Ovary (tissue), 9 donors: ENCODE measurements around the gene LPCAT1. TPM values are rescaled to one million over a fixed set of nuclear protein-coding genes. Genes with fewer than 3 reads are reported as not detected.

ENCODE experiments used
- DNase-seq, 5 donors: peaks; one replicate each; pipeline ENCODE4 v3.0.0-alpha.2; 2019 to 2020
- H3K27ac ChIP-seq, 2 donors: fragments of 200-600 bp; one replicate each; pipeline versions ENCODE4 v1.5.1 to v1.8.0; 2019 to 2022
- H3K27me3 ChIP-seq: fragments of 200-600 bp; one replicate; pipeline ENCODE4 v1.8.0; 2022
- H3K36me3 ChIP-seq: fragments of 200-600 bp; sonication (generic); one replicate; pipeline ENCODE4 v1.5.1; 2019
- H3K4me1 ChIP-seq: one replicate; pipeline ENCODE4 v1.8.1; 2013; ENCODE audit warnings: mild to moderate bottlenecking, moderate library complexity; ENCODE audit not compliant: insufficient read depth
- H3K4me3 ChIP-seq: fragments of 200-600 bp; sonication (generic); one replicate; pipeline ENCODE4 v1.5.1; 2017
- H3K9me3 ChIP-seq, 2 donors: fragments of 200-600 bp in 1 of 2; sonication (generic) in 1 of 2; one replicate each; pipeline versions ENCODE4 v1.5.1 to v1.8.1; 2013 to 2019; ENCODE audit warnings: mild to moderate bottlenecking in 1 of 2, moderate library complexity in 1 of 2
- EP300 ChIP-seq: sonication (generic); formaldehyde crosslinking; IDR thresholded peaks from one replicate; pipeline ENCODE4 v1.6.1; 2017; ENCODE audit warnings: antibody characterized with exemption
- POLR2A ChIP-seq: fragments of 450-650 bp; IDR thresholded peaks from one replicate; pipeline ENCODE4 v1.6.1; 2017; ENCODE audit warnings: antibody characterized with exemption, mild to moderate bottlenecking, moderate library complexity
- WGBS, 3 donors: extraction: QIAGEN DNeasy Blood & Tissue Kit in 1 of 3; methylation state at CpG; one replicate each; pipeline versions ENCODE4 v1.1.5 to v1.1.7; 2013 to 2017; 5-methylcytosine and 5-hydroxymethylcytosine counted together
- intact Hi-C, 4 donors: fragments of 100-400 bp; cut with DNase I; formaldehyde crosslinking; loops; one replicate each; pipeline versions ENCODE4 v1.11.0 to v1.15.1; 2022 to 2023
- polyA plus RNA-seq, 2 donors: library from polyadenylated mRNA; stranded (reverse); fragments of 200-250 nt in 1 of 2; fragments of 350-450 nt in 1 of 2; fragmentation: Illumina TruSeq in 1 of 2; extraction: RNeasy Lipid Tissue Mini Kit (QIAGEN cat#74804) in 1 of 2; gene quantifications; one replicate each; pipeline ENCODE4 v1.2.3, GENCODE V29; 2013 to 2014
- total RNA-seq, 7 donors: library from RNA; depleted of rRNA in 2 of 7; stranded (reverse); fragments of >200 nt in 2 of 7; fragmentation: NEBNext Ultra II Directional in 3 of 7; extraction: Animal tissue kit (Norgen Biotek cat#: 25700) in 3 of 7; gene quantifications; one replicate each; pipeline versions ENCODE4 v1.1.0 to v1.2.4, GENCODE V29; 2016 to 2023
- TF ChIP-seq, protein P1 (sequence below), 3 donors: fragments of 450-650 bp in 2 of 3; fragments of 200-600 bp in 1 of 3; IDR thresholded peaks; one replicate each; pipeline versions ENCODE4 v1.5.1 to v1.8.0; 2016 to 2022; ENCODE audit warnings: antibody characterized with exemption in 3 of 3, mild to moderate bottlenecking in 1 of 3
- donor health status: DM: no; HTN: no; CAD: no; lungs with moderate emphysema.
- donor health status: DM: no; HTN: no; CAD: no.
- donor health status: Bipolar disorder and iron deficiency.
- donor health status: DM: yes; HTN: yes; CAD: no.
- donor health status: DM: no; HTN: no; CAD: no.
- donor health status: DM: yes; HTN: yes; CAD: no.

LPCAT1 gene
- total and polyA plus RNA-seq, 9 donors: 13.0 to 57.1 (median 25.3) TPM

- Histone ChIP-seq H3K4me3 (no peak overlapping the region), H3K27me3 (no peaks in the 10 kb centered on the region), H3K4me1 (no peaks in the 10 kb centered on the region), H3K36me3 (no peaks in the 10 kb centered on the region), H3K27ac (no peak overlapping the region), H3K9me3 (no peaks in the 10 kb centered on the region)
- intact Hi-C loops: no loop called here
- WGBS, 3 donors: 47 to 61% (median 50%) methylated on average over 12 to 16 of the region's 16 CpGs
- TF ChIP-seq EP300: no peak
- TF ChIP-seq, protein P1, sequence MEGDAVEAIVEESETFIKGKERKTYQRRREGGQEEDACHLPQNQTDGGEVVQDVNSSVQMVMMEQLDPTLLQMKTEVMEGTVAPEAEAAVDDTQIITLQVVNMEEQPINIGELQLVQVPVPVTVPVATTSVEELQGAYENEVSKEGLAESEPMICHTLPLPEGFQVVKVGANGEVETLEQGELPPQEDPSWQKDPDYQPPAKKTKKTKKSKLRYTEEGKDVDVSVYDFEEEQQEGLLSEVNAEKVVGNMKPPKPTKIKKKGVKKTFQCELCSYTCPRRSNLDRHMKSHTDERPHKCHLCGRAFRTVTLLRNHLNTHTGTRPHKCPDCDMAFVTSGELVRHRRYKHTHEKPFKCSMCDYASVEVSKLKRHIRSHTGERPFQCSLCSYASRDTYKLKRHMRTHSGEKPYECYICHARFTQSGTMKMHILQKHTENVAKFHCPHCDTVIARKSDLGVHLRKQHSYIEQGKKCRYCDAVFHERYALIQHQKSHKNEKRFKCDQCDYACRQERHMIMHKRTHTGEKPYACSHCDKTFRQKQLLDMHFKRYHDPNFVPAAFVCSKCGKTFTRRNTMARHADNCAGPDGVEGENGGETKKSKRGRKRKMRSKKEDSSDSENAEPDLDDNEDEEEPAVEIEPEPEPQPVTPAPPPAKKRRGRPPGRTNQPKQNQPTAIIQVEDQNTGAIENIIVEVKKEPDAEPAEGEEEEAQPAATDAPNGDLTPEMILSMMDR (IDR thresholded peaks at IDR 0.05): no peak
- no peak for TF ChIP-seq POLR2A
- peak in 1 of 5 donors; percentile 26 for DNase-seq
Measured at GRCh38 chr5:1446602-1447343, 77.0 kb downstream of the LPCAT1 start.

DNA sequence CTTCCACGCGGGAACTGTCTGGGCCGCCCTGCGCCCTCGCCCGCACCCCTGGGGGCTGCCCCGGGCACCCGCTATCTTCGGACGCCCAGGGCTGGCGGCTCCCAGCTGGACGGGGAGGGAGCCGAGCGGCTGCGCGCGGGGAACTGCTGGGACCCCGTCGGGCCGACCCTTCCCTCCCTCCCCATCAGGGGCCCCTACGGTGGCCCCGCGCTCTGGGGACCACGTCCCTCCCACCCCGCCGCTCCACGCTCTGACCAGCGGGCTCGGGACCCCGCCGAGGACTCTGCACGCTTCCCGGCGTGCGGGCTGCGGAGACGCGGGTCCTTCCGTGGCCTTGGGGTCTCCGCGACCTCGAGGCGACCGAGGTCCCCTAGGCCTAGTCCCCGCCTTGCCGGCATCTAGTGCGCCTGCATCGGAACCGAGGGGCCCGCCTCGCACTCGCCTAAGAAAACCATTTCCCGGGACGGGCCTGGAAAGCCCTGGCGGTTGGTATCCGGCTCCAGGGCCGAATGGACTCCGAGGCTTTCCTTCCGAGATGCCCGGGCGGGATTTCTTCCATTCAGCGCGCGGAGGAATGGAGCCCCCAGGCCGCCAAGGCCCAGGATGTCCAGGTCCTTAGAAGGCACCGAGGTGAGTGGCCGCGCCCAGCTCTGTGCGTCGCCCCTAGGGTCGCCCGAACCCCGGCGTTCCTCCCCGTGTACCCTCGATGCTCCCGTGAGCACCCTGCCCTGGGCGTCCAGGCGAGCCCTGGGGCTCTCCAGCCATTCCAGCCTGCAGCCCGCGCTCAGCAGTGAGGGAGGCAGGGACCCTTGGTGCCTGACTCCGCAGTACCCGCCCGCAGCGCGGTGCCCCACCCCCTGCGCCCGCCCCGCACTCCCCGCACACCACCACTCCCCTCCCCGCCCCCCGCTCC lies 77.8 kb downstream of the LPCAT1 start:
- Histone ChIP-seq H3K27me3 (no peaks in the 10 kb centered on the region), H3K4me3 (no peak overlapping the region), H3K9me3 (no peaks in the 10 kb centered on the region), H3K4me1 (no peaks in the 10 kb centered on the region), H3K27ac (no peak overlapping the region), H3K36me3 (no peaks in the 10 kb centered on the region)
- intact Hi-C loops: no loop called here
- no peak for TF ChIP-seq POLR2A
- no peak for TF ChIP-seq EP300
- TF ChIP-seq, protein P1 (IDR thresholded peaks at IDR 0.05): no peak
- peak in 2 of 5 donors; percentile 8 to 39 for DNase-seq
- WGBS, 3 donors: 0 to 4% (median 1%) methylated on average over 15 to 92 of the region's 92 CpGs

- no peaks in the 10 kb centered on the region for H3K9me3 ChIP-seq
- intact Hi-C loops: no loop called here
- no peak within 1 kb of the TSS for H3K27ac ChIP-seq
- WGBS, 3 donors: 0 to 1% (median 1%) methylated on average over 3 to 49 of the region's 52 CpGs
- TF ChIP-seq POLR2A (no peak), EP300 (no peak)
- TF ChIP-seq, protein P1 (IDR thresholded peaks at IDR 0.05): no peak
- no peaks in the 10 kb centered on the region for H3K4me1 ChIP-seq
- H3K27me3 ChIP-seq: no peaks in the 10 kb centered on the region
- H3K36me3 ChIP-seq: no peaks in the 10 kb centered on the region
- peak in 4 of 5 donors; percentile 31 to 75 (median 50) for DNase-seq
- H3K4me3 ChIP-seq: no peak within 1 kb of the TSS
Measured at GRCh38 chr5:1445313-1445688, 78.5 kb downstream of the LPCAT1 start, which contains the start of gene SLC6A3. TSS of gene SLC6A3 (minus strand) at chr5:1445440. CDS start at chr5:1443197, 2,243 bp downstream.

- Histone ChIP-seq H3K36me3 (no peaks in the 10 kb centered on the region), H3K4me3 (no peak overlapping the region), H3K4me1 (no peaks in the 10 kb centered on the region), H3K9me3 (no peaks in the 10 kb centered on the region), H3K27me3 (no peaks in the 10 kb centered on the region), H3K27ac (no peak overlapping the region)
- intact Hi-C loops: no loop called here
- DNase-seq: peak in 1 of 5 donors; percentile 9
- TF ChIP-seq POLR2A: no peak
- TF ChIP-seq EP300: no peak
- 3 to 6% (median 3%) methylated on average over 65 to 68 of the region's 68 CpGs for WGBS, 3 donors
Measured at GRCh38 chr5:1444361-1445189, 79.2 kb downstream of the LPCAT1 start.
